HG02759 (cell line): ENCODE results near the gene ASPSCR1.

ENCODE experiments used
- ATAC-seq: cut with Tn5 transposase; IDR thresholded peaks from one replicate; pipeline ENCODE4 v1.9.1; 2021; ENCODE audit warnings: mild to moderate bottlenecking, moderate library complexity; ENCODE audit not compliant: unreplicated experiment

ASPSCR1 gene

GRCh38 chr17:81960130-81960958, 17.1 kb upstream of the ASPSCR1 start:
- no peak for ATAC-seq

GRCh38 chr17:81961087-81961511, 16.3 kb upstream of the ASPSCR1 start, which contains the start of gene NOTUM:
NOTUM (minus strand) TSS chr17:81961187; CDS start chr17:81960909, 278 bp downstream.
- ATAC-seq, result no peak

GRCh38 chr17:81961521-81962498, 15.6 kb upstream of the ASPSCR1 start:
- no peak for ATAC-seq

GRCh38 chr17:81962499-81963441, 14.7 kb upstream of the ASPSCR1 start:
- no peak for ATAC-seq

- ATAC-seq, result no peak
Measured at GRCh38 chr17:81964081-81964849, 13.2 kb upstream of the ASPSCR1 start.

- ATAC-seq, result no peak
Measured at GRCh38 chr17:81966343-81967243, 10.8 kb upstream of the ASPSCR1 start.

GRCh38 chr17:81967244-81967532, 10.2 kb upstream of the ASPSCR1 start:
- ATAC-seq, result no peak

- ATAC-seq, result peak; percentile 52
Measured at GRCh38 chr17:81967533-81968395, 9.7 kb upstream of the ASPSCR1 start.

- no peak for ATAC-seq
Measured at GRCh38 chr17:81968396-81968745, 9.1 kb upstream of the ASPSCR1 start.

- no peak for ATAC-seq
Measured at GRCh38 chr17:81968850-81969812, 8.3 kb upstream of the ASPSCR1 start.

- ATAC-seq, result no peak
Measured at GRCh38 chr17:81973432-81973831, 4.0 kb upstream of the ASPSCR1 start.

- peak; percentile 2 for ATAC-seq
Measured at GRCh38 chr17:81976332-81977210, 858 bp upstream of the ASPSCR1 start.

- ATAC-seq, result no peak
Measured at GRCh38 chr17:81978524-81979298, 1.3 kb downstream of the ASPSCR1 start.

GRCh38 chr17:81980122-81980521, 2.7 kb downstream of the ASPSCR1 start:
- no peak for ATAC-seq

- no peak for ATAC-seq
Measured at GRCh38 chr17:81980707-81981343, 3.4 kb downstream of the ASPSCR1 start.
